Posterior cingulate gyrus (tissue), 11 donors: Measurements from ENCODE around the gene LRRC28.
"Not testable (repeated sequence)": the region's sequence is repeated elsewhere in the genome, so short reads cannot be mapped to it uniquely, and the experiment has no call there.

Experiments used
- DNase-seq, 10 donors: peaks; one replicate each; pipeline versions ENCODE4 v3.0.0 to v3.0.0-alpha.2; 2020 to 2021; ENCODE audit warnings: mixed read lengths in 3 of 10
- intact Hi-C: fragments of 100-400 bp; cut with DNase I; formaldehyde crosslinking; loops from one replicate; pipeline ENCODE4 v1.15.1; 2023

LRRC28 gene

GRCh38 chr15:99250857-99251841 lies at the start of gene LRRC28:
LRRC28 (plus strand) TSS chr15:99251481; CDS start chr15:99255958, 4,477 bp downstream.
- peak; percentile 96 to 100 (median 98) for DNase-seq
- intact Hi-C loops, result loop anchor here (1.0 kb wide), 1 partner anchor 482 kb away; the partner anchor contains the start of gene LYSMD4

DNA sequence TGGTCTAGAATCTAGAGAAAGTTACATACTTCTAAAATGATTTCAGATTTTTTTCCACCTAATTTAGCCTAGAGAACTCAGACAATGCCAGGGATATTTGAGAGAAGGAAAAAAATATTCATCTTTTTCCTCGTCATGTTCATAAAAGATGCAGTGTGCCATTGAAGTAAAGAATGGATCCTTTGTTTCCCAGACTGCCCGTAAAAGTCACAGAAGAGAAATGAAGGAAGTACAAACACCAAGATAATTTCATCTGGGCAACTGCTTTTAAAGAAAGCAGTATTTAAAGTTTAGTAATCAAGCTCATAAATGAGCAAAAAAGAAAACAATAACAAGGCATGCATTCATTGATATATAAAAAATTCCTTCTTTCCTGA lies 49.1 kb upstream of the LRRC28 start:
- intact Hi-C loops, result no loop called here

DNA sequence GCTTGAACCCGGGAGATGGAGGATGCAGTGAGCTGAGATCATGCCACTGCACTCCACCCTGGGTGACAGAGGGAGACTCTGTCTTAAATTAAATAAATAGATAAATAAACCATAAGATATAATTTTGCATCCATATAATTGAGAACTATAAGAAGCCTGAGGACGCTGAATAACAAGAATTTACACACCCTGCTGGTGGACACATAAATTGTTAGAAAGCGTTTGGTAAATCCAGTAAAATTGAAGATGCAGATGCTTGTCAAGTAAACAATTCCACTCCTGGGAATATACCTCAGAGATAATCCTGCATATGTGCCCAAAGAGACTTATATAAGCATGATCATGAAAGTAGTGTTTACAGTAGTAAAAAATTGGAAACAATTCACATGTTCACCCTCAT lies 43.6 kb upstream of the LRRC28 start:
- intact Hi-C loops, result no loop called here

More for the DNA sequence above, 49.1 kb upstream of the LRRC28 start:
- no peak for DNase-seq

GRCh38 chr15:99209326-99209725 lies 42.0 kb upstream of the LRRC28 start:
- DNase-seq, result no peak
- intact Hi-C loops, result no loop called here

More for the DNA sequence above, 43.6 kb upstream of the LRRC28 start:
- DNase-seq, result no peak

GRCh38 chr15:99210334-99210733 lies 40.9 kb upstream of the LRRC28 start:
- no peak for DNase-seq
- intact Hi-C loops, result no loop called here

GRCh38 chr15:99211926-99212325 lies 39.4 kb upstream of the LRRC28 start:
- intact Hi-C loops, result loop anchor here (2.0 kb wide), 1 partner anchor 41 kb away; no protein-coding TSS in a partner anchor
- DNase-seq, result peak in 1 of 10 donors; percentile 47

GRCh38 chr15:99212406-99212805 lies 38.9 kb upstream of the LRRC28 start:
- intact Hi-C loops, result loop anchor here (2.0 kb wide), 1 partner anchor 42 kb away; no protein-coding TSS in a partner anchor
- no peak for DNase-seq

GRCh38 chr15:99213187-99213811 lies 38.0 kb upstream of the LRRC28 start:
- intact Hi-C loops, result loop anchor here (1.0 to 2.0 kb wide), 3 partner anchors 42 to 113 kb away; partner anchors contain the start of gene SYNM

GRCh38 chr15:99224372-99225214 lies 26.7 kb upstream of the LRRC28 start:
- intact Hi-C loops, result no loop called here
- no peak for DNase-seq

More at GRCh38 chr15:99213187-99213811, 38.0 kb upstream of the LRRC28 start:
- peak; percentile 69 to 97 (median 85) for DNase-seq

DNA sequence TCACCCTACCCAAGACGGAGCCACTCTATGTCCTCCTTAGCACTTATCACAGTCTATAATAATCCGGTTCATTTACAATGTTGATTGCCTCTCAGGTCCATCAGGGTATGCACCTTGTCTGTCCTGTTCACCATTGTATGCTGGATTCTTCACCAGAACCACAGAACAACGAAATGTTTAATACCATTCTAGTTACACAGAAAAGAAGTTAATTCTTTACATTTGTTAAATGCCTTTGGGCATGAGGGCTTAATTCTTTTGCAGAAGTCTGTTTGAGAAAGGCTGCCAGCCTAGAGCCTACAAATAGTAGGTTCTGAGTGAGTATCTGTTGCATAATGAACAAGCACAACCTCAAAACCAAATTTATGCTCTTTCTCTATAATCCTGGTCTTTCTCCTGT lies 24.5 kb upstream of the LRRC28 start:
- DNase-seq, result no peak
- intact Hi-C loops, result no loop called here

DNA sequence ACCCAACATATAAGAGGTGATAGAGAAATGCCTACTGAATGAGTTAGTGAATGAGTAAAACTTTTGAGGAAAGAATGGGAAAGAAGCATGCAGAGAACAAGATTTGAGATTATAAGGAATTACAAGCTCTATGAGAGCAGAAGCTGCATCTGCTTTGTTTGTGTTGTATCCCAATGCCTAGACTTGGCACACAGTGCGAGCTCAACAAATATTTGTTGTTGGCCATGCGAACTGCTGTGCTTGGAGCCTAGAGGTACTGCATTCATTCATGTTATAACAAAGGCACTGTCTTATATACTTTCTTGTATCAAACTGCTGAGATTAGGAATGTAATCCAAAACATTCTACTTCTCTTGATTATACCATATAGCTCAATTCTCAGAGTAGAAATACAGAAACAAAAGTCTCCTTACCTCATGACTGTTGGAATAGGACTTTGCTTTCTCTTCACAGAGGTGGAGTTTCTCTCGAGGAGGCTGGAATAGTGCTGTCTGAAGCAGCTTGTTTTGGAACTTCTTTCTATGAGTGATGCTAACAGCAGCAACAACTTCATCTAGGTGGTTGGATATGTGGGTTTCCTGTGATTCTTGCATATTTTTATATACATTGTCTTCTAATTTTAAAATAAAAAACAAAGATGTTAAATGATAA lies 23.0 kb upstream of the LRRC28 start:
- intact Hi-C loops, result no loop called here

DNA sequence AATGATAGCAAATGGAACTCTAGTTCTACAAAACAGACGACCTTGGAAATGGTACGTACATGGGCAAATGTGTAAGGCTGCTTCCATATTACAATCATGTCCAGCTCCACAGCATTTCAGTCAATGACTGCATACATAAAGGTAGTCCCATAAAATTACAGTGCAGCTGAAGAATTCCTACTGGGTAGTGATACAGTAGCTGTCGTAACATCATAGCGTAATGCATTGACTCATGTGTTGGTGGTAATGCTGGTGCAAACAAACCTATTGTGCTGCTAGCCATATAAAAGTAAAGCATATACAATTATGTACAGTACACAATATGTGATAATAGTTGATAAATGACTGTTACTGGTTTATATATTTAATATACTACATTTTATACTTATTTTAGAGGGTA lies 20.4 kb upstream of the LRRC28 start:
- DNase-seq, result no peak
- intact Hi-C loops, result no loop called here

More for the DNA sequence above, 23.0 kb upstream of the LRRC28 start:
- no peak for DNase-seq

DNA sequence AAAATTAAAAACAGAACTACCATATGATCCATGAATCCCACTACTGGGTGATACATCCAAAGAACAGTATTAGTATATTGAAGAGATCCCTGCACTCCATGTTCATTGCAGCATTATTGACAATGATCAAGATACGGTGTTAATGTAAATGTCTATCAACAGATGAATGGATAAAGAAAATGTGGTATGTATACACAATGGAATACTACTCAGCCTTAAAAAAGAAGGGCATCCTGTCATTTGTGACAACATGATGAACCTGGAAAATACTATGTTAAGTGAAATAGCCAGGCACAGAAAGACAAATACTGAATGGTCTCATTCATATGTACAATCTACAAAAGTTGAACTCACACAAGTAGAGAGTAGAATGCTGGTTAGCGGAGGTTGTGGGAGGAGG lies 18.5 kb upstream of the LRRC28 start:
- intact Hi-C loops, result no loop called here

DNA sequence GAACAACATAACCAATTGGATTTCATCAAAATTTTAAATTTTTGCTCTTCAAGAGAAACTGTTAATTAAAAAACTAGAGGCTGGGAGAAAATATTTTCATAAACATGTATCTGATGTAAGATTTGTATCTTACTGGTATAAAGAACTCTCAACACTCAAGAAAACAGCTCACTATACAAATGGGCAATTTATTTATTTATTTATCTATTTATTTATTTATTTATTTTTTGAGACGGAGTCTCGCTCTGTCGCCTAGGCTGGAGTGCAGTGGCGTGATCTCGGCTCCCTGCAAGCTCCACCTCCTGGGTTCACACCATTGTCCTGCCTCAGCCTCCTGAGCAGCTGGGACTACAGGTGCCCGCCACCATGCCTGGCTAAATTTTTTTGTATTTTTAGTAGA lies 17.1 kb upstream of the LRRC28 start:
- DNase-seq, intact Hi-C loops: not testable (repeated sequence)

More for the DNA sequence above, 18.5 kb upstream of the LRRC28 start:
- no peak for DNase-seq

DNA sequence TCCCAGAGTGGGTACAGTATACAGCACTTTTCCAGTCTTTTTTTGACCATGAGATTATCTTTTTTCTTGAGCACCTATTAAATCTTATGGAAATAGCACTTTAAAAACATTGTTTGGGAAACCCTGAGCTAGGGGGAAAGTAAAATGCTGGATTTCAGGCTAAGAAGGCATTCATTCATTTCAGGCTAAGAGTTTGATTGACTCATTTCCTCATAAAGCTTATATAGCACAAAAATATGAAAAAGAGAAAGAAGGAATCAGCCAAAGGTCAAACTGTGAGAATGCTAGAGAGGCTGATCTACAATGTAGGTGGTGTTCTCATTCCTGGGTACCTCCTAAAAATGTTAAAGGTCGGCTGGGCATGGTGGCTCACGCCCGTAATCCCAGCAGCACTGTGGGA lies 12.4 kb upstream of the LRRC28 start:
- intact Hi-C loops, result no loop called here

DNA sequence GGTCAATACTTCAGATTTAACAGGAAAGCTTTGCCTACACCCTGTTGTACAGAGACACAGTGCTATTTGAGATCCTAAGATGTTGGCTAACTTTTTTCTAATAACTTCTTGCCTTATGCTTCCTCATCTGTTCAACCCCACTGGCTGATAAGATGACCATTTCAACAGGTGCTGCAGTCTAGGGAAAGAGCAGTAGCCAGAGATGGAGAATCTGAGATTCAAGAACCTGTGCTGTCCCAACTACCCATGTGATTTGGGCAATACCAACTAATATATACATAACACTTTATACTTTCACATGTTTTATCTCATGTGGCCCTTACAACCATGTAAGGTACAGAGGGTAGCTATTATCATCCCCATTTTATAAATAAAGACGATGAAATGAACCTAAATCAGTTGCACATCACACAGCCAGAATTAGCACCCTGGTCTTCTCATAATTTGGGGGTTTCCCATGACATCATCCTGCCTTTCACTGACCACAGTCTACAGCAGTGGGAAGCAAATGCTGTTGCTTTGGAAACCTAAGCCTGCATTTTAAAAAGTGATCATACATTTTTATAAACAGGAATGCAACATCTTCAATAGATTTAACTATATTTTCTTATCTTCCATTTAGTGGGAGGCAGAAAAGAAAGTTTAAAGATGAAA lies 11.6 kb upstream of the LRRC28 start:
- intact Hi-C loops, result no loop called here
- DNase-seq, result no peak

More for the DNA sequence above, 12.4 kb upstream of the LRRC28 start:
- no peak for DNase-seq

DNA sequence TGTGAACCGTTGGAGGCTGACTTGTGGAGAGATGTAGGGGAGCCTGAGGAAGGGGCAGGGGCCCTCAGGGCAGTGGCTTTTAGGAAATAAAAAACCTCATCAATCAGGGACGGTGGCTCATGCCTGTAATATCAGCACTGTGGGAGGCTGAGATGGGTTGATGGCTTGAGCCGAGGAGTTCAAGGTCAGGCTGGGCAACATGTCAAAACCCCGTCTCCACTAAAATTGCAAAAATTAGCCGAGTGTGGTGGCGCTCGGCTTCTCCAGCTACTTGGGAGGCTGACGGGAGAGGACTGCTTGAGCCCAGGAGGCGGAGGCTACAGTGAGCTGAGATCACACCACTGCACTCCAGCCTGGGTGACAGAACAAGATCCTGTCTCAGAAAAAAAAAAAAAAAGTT lies 9.5 kb upstream of the LRRC28 start:
- intact Hi-C loops, result no loop called here
- no peak for DNase-seq

DNA sequence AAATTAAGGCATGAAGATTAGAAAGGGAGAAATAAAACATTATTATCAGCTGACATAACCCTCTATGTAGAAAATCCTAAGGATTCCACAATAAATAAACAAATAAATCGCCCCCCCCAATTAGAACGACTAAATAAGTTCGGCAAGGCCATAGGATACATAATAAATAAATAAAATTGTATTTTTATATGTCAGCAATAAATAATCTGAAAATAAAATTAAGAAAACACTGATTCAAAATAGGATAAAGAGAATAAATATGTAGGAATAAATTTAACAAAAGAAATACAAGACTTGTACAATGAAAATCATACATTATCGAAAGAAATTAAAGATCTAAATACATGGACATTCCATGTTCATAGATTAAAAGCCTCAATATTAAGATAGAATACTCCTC lies 7.0 kb upstream of the LRRC28 start:
- DNase-seq, result no peak
- intact Hi-C loops, result no loop called here

DNA sequence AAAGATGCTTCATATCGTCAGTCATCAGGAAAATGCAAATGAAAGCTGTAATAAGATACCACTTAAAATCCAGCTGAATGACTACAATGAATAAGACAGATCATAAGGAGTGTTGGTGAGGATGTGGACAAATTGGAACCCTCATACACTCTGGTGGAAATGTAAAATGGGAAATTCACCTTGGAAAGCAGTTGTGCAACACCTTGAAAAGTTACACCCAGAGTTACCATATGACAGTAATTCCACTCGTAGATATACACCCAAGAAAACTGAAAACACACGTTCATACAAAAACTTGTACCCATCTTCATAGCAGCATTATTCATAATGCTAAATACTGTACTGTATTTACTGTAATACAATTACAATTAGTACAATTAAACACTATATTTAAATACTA lies 4.2 kb upstream of the LRRC28 start:
- no peak for DNase-seq
- intact Hi-C loops, result no loop called here
